ENCODE results near the gene NINJ2. TPM values are rescaled to one million over a fixed set of nuclear protein-coding genes. Genes with fewer than 3 reads are reported as not detected.

Gene NINJ2
- total RNA-seq, 1 donor from 2014 or later, result 0.76 TPM

DNA sequence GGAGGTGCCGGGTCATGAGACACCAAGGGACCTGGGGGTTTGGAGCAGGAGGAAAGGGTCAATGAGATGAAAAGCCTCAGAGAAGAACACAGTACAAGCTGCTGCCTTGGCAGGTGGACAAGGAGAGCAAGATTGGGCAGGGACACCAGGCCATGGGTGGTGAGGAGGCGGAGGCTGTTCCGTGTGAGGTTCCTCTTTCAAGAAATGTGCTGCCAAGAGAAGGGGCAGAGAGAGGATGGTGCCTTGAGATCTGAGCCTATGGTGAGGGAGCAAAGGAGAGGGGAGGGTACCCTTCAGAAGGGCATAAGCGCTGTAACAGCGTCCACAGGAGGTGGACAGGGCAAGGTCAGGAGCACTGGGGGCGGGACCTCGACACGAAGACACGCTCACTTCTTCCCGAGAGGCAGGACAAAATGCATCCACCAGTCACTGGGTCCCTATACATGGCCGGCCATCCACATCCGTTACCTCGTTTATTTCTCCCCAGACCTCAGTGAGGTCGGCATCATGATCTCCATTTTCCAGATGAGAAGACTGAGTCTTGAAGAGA, 103.3 kb downstream of the NINJ2 start:
- peak overlapping the region; percentile 90 for H3K27ac Mint-ChIP-seq (ENCODE audit: unreplicated experiment)
- H3K27me3 Mint-ChIP-seq (ENCODE audit: unreplicated experiment), result peaks cover 10% of the 10 kb centered on the region
- H3K9me3 Mint-ChIP-seq (ENCODE audit: unreplicated experiment), result peaks cover 23% of the 10 kb centered on the region
- no peak for DNase-seq
- peaks cover 50% of the 10 kb centered on the region for H3K4me1 Mint-ChIP-seq (ENCODE audit: low read depth, unreplicated experiment)
- no peak for TF ChIP-seq CTCF (IDR thresholded peaks at IDR 0.05; ENCODE audit: partially characterized antibody, unreplicated experiment)
- H3K4me3 Mint-ChIP-seq (ENCODE audit: unreplicated experiment), result peak overlapping the region; percentile 45
- no peaks in the 10 kb centered on the region for H3K36me3 Mint-ChIP-seq (ENCODE audit: unreplicated experiment)

- Mint-ChIP-seq H3K36me3 (ENCODE audit: unreplicated experiment) (no peaks in the 10 kb centered on the region), H3K4me3 (ENCODE audit: unreplicated experiment) (peak overlapping the region; percentile 49), H3K27ac (ENCODE audit: unreplicated experiment) (peak overlapping the region; percentile 90), H3K4me1 (ENCODE audit: low read depth, unreplicated experiment) (peaks cover 49% of the 10 kb centered on the region), H3K27me3 (ENCODE audit: unreplicated experiment) (peaks cover 10% of the 10 kb centered on the region), H3K9me3 (ENCODE audit: unreplicated experiment) (peaks cover 22% of the 10 kb centered on the region)
- no peak for DNase-seq
- TF ChIP-seq CTCF (IDR thresholded peaks at IDR 0.05; ENCODE audit: partially characterized antibody, unreplicated experiment), result no peak
Measured at GRCh38 chr12:559208-559905, 103.9 kb downstream of the NINJ2 start.

GRCh38 chr12:558580-558979, 104.7 kb downstream of the NINJ2 start:
- Mint-ChIP-seq H3K4me1 (ENCODE audit: low read depth, unreplicated experiment) (peaks cover 43% of the 10 kb centered on the region), H3K9me3 (ENCODE audit: unreplicated experiment) (peaks cover 18% of the 10 kb centered on the region), H3K4me3 (ENCODE audit: unreplicated experiment) (peak overlapping the region; percentile 49), H3K36me3 (ENCODE audit: unreplicated experiment) (no peaks in the 10 kb centered on the region), H3K27ac (ENCODE audit: unreplicated experiment) (no peak overlapping the region), H3K27me3 (ENCODE audit: unreplicated experiment) (peaks cover 10% of the 10 kb centered on the region)
- DNase-seq, result no peak
- no peak for TF ChIP-seq CTCF (IDR thresholded peaks at IDR 0.05; ENCODE audit: partially characterized antibody, unreplicated experiment)

GRCh38 chr12:556498-556897, 106.7 kb downstream of the NINJ2 start:
- Mint-ChIP-seq H3K4me3 (ENCODE audit: unreplicated experiment) (no peak overlapping the region), H3K36me3 (ENCODE audit: unreplicated experiment) (no peaks in the 10 kb centered on the region), H3K27me3 (ENCODE audit: unreplicated experiment) (peaks cover 19% of the 10 kb centered on the region), H3K4me1 (ENCODE audit: low read depth, unreplicated experiment) (peaks cover 48% of the 10 kb centered on the region), H3K27ac (ENCODE audit: unreplicated experiment) (no peak overlapping the region), H3K9me3 (ENCODE audit: unreplicated experiment) (peaks cover 22% of the 10 kb centered on the region)
- no peak for TF ChIP-seq CTCF (IDR thresholded peaks at IDR 0.05; ENCODE audit: partially characterized antibody, unreplicated experiment)
- DNase-seq, result no peak

GRCh38 chr12:554001-554285, 109.3 kb downstream of the NINJ2 start:
- Mint-ChIP-seq H3K27me3 (ENCODE audit: unreplicated experiment) (peaks cover 14% of the 10 kb centered on the region), H3K9me3 (ENCODE audit: unreplicated experiment) (peaks cover 9% of the 10 kb centered on the region), H3K27ac (ENCODE audit: unreplicated experiment) (no peak overlapping the region), H3K36me3 (ENCODE audit: unreplicated experiment) (peaks cover 5% of the 10 kb centered on the region), H3K4me3 (ENCODE audit: unreplicated experiment) (no peak overlapping the region), H3K4me1 (ENCODE audit: low read depth, unreplicated experiment) (peaks cover 45% of the 10 kb centered on the region)
- DNase-seq, result no peak
- no peak for TF ChIP-seq CTCF (IDR thresholded peaks at IDR 0.05; ENCODE audit: partially characterized antibody, unreplicated experiment)
